Breast epithelium (tissue), 3 donors: Measurements from ENCODE around the gene ATRAID.

Source experiments
- POLR2A ChIP-seq: fragments of 450-650 bp; IDR thresholded peaks from one replicate; pipeline ENCODE4 v1.6.1; 2016; ENCODE audit warnings: antibody characterized with exemption, mild to moderate bottlenecking, moderate library complexity
- POLR2AphosphoS5 ChIP-seq, 3 donors: sonication (generic); formaldehyde crosslinking; IDR thresholded peaks; one replicate each; pipeline ENCODE4 v1.6.1; 2017; ENCODE audit warnings: antibody characterized with exemption in 3 of 3
- TF ChIP-seq, protein P1 (sequence below), 3 donors: fragments of 450-650 bp; IDR thresholded peaks; one replicate each; pipeline ENCODE4 v1.5.1; 2016 to 2017; ENCODE audit warnings: antibody characterized with exemption in 3 of 3, mild to moderate bottlenecking in 3 of 3, moderate library complexity in 3 of 3

GRCh38 chr2:27204566-27204965 is 7.3 kb upstream of the ATRAID start:
- TF ChIP-seq POLR2A: no peak
- TF ChIP-seq, protein P1, sequence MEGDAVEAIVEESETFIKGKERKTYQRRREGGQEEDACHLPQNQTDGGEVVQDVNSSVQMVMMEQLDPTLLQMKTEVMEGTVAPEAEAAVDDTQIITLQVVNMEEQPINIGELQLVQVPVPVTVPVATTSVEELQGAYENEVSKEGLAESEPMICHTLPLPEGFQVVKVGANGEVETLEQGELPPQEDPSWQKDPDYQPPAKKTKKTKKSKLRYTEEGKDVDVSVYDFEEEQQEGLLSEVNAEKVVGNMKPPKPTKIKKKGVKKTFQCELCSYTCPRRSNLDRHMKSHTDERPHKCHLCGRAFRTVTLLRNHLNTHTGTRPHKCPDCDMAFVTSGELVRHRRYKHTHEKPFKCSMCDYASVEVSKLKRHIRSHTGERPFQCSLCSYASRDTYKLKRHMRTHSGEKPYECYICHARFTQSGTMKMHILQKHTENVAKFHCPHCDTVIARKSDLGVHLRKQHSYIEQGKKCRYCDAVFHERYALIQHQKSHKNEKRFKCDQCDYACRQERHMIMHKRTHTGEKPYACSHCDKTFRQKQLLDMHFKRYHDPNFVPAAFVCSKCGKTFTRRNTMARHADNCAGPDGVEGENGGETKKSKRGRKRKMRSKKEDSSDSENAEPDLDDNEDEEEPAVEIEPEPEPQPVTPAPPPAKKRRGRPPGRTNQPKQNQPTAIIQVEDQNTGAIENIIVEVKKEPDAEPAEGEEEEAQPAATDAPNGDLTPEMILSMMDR (IDR thresholded peaks at IDR 0.05): no peak
- no peak for TF ChIP-seq POLR2AphosphoS5 (IDR thresholded peaks at IDR 0.05)
